Measurements from ENCODE around the gene ZNF785.

DNA sequence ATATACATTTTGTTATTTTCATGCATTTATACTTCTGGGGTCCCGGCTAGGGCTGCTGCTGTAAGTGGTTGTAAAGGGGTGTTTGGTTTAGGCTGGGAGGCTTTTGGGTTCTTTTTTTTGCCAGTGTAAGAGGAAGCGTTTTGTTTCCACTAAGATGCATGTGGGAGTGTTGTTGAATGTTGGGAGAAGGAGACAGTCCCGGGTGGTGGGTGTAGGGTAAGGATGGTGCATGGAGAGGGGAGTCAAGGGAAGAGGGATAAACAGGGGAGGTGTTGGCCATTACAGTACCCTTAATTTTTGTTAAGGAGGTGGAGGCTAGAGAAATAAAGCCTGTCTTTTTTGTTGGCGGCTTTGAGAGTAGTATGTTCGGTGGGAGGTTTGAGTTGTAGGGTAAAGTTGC is 42.4 kb downstream of the ZNF785 start:
- TF ChIP-seq, protein P1, sequence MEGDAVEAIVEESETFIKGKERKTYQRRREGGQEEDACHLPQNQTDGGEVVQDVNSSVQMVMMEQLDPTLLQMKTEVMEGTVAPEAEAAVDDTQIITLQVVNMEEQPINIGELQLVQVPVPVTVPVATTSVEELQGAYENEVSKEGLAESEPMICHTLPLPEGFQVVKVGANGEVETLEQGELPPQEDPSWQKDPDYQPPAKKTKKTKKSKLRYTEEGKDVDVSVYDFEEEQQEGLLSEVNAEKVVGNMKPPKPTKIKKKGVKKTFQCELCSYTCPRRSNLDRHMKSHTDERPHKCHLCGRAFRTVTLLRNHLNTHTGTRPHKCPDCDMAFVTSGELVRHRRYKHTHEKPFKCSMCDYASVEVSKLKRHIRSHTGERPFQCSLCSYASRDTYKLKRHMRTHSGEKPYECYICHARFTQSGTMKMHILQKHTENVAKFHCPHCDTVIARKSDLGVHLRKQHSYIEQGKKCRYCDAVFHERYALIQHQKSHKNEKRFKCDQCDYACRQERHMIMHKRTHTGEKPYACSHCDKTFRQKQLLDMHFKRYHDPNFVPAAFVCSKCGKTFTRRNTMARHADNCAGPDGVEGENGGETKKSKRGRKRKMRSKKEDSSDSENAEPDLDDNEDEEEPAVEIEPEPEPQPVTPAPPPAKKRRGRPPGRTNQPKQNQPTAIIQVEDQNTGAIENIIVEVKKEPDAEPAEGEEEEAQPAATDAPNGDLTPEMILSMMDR (CRISPR knock-in tag; IDR thresholded peaks at IDR 0.05) = no peak
- TF ChIP-seq ZSCAN30 (CRISPR knock-in tag; IDR thresholded peaks at IDR 0.05) = no peak
- no peak for TF ChIP-seq NCOA2 (CRISPR knock-in tag; IDR thresholded peaks at IDR 0.05)
- no peak for TF ChIP-seq NCOR1 (IDR thresholded peaks at IDR 0.05; ENCODE audit: borderline replicate concordance, low read length)
- TF ChIP-seq SALL1 (CRISPR knock-in tag; IDR thresholded peaks at IDR 0.05) = no peak
- no peak for TF ChIP-seq ZNF124 (CRISPR knock-in tag; IDR thresholded peaks at IDR 0.05)
